ENCODE data around the gene TCP11.
"Not testable (repeated sequence)": the region's sequence is repeated elsewhere in the genome, so short reads cannot be mapped to it uniquely, and the experiment has no call there.

The TCP11 gene

DNA sequence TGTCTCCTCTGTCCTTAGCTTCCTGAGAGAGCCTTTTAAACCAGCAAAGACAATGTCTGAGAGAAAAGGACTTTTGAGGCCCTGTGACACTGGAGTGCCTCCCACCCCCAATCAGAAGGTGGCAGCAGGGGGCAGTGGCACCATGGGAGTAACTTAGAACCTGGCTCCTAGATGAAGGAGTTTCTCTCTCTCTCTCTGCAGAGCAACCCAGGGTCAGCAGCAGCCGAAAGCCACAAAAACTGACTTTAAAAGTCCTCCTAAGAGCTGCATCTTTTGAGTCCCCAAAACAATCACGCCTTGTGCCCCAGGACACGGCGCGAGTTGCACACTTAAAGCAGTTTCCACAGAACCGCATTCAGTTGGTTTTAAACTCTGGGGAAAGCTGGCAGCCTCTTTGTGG, 5.3 kb upstream of the TCP11 start:
- no peak for DNase-seq (ENCODE audit: low read depth in 3 of 3)

DNA sequence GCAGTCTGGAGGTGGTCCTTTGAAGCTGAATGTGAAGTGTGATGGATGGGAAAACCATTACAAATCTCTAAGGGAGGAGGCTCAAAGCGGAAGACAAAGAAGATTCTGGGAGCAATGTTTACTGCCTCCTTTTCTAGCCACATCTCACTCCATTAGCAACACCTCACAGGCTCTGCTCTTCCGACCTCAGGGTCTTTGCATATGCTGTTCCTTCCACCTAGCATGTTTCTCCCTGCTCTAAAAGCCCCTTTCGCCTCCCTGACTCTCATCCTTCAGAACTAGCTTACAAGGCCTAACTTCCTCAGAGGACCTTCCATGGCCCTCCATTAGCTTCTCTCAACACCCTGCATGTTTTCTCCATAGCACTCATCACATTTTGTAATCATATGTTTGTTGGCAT, 4.6 kb upstream of the TCP11 start:
- DNase-seq (ENCODE audit: low read depth in 3 of 3): no peak

GRCh38 chr6:35142588-35143569, 1.7 kb upstream of the TCP11 start:
- no peak for DNase-seq (ENCODE audit: low read depth in 3 of 3)

GRCh38 chr6:35140639-35141006, 516 bp downstream of the TCP11 start:
- DNase-seq (ENCODE audit: low read depth in 3 of 3): no peak

DNA sequence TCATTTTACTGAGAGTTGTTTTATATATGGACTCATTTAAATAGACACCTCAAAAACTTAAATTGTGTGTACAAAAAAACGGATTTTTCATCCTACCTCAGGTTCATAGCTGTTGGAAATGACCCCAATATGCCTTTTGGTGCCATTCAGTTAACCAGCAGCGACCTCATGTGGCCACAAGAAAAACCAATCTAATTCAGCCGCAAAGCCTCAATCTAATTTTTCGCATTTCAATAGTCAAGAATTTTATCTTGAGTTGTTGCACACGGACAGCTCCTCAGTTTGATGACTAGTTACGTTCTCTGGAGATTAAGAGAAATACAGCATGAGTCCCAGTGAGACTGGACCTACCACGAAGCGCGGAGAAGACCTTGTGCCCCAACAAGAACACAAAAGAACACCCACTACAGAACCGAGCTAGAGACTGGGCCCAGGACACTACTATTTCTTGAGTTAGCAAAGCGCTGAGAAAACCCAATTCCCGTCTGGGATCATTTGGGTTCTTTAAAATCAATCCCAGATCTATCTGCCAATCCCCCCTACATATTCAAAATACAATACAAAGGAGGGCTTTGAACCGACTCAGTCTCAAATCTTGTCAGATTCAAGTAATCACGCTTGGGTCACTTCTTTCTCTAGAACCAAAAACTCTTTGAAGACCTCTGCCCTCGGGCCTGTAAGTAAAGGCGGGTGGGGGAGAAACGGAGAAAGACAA, 1.1 kb downstream of the TCP11 start:
- DNase-seq (ENCODE audit: low read depth in 3 of 3): peak in 1 of 3 donors; percentile 33

DNA sequence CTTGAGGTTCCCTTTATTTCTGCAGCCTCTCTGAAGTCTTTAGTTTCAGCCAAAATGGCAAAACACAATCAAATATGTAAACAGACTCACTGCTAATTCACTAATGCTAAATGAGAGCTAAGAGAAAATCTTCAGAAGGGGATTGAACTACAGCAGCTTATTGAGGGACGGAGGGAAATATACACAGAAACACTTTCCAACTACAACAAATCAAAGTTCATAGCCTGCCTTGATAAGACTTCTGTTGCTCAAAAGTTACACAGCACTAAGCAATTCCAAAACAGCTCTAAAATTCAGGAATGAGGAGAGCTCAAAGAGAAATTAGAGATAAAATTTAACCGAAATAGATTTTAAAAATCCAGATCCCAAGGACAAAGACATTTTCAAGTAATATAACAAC, 1.7 kb downstream of the TCP11 start:
- DNase-seq (ENCODE audit: low read depth in 3 of 3): no peak

GRCh38 chr6:35138191-35138590, 2.9 kb downstream of the TCP11 start:
- not testable (repeated sequence) for DNase-seq (ENCODE audit: low read depth in 3 of 3)

GRCh38 chr6:35136185-35136584, 5.0 kb downstream of the TCP11 start:
- no peak for DNase-seq (ENCODE audit: low read depth in 3 of 3)

- DNase-seq (ENCODE audit: low read depth in 3 of 3): no peak
Observed at GRCh38 chr6:35128496-35128895, 12.6 kb downstream of the TCP11 start.

DNA sequence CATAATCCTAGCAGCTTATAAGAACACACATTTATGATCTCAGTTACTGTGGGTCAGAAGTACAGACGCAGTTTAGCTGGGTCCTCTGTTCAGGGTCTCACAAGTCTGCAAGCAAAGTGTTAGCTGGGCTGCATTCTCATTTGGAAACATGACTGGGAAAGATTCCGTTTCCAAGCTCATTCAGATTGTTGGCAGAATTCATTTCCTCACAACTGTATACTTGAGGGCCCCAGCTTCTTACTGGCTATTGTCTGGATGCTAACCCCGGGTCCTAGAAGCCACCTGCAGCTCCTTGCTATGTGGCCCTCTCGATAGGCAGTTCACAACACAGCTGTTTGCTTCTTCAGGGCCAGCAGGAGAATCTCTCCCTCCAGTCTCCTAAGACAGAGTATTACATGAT, 13.1 kb downstream of the TCP11 start:
- DNase-seq (ENCODE audit: low read depth in 3 of 3): no peak

- no peak for DNase-seq (ENCODE audit: low read depth in 3 of 3)
Observed at GRCh38 chr6:35124356-35124755, 16.8 kb downstream of the TCP11 start.

GRCh38 chr6:35120746-35121145, 20.4 kb downstream of the TCP11 start:
- no peak for DNase-seq (ENCODE audit: low read depth in 3 of 3)

DNA sequence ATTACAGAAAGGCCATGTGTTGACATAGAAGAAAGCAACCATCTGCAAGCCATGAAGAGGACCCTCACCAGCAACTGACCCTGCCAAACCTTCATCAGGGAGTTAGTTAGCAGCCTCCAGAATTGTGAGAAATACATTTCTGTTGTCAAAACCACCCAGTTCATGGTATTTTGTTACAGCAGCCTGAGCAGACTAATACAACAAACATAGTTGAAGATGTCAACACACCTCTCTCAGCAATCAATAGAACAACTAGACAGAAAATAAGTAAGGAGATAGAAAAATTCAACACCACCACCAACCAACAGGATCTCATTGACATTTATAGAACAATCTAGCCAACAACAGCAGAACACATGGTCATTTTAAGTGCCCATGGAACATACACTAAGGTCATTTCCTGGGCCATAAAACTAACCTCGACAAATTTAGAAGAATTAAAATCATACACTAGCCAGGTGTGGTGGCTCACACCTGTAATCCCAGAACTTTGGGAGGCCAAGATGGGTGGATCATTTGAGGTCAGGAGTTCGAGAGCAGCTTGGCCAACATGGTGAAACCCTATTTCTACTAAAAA, 32.7 kb downstream of the TCP11 start:
- DNase-seq (ENCODE audit: low read depth in 3 of 3): no peak

DNA sequence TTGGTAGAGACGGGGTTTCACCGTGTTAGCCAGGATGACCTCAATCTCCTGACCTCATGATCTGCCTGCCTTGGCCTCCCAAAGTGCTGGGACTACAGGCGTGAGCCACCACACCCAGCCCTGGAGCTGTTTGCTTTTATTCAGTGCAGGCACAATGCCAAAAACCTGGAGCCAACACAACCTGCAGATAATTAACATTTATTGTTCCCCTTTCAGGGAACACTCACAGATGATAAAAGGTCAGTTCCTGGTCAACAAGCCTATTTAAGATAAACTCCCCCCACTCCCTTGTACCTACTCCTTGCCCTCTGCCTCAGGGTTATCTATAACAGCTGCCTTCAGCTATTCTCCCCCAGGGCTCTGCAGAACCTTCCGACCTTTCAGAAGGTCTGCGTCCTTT, 33.4 kb downstream of the TCP11 start:
- not testable (repeated sequence) for DNase-seq (ENCODE audit: low read depth in 3 of 3)

GRCh38 chr6:35107208-35107607, 33.9 kb downstream of the TCP11 start:
- peak in 1 of 3 donors; percentile 7 for DNase-seq (ENCODE audit: low read depth in 3 of 3)

DNA sequence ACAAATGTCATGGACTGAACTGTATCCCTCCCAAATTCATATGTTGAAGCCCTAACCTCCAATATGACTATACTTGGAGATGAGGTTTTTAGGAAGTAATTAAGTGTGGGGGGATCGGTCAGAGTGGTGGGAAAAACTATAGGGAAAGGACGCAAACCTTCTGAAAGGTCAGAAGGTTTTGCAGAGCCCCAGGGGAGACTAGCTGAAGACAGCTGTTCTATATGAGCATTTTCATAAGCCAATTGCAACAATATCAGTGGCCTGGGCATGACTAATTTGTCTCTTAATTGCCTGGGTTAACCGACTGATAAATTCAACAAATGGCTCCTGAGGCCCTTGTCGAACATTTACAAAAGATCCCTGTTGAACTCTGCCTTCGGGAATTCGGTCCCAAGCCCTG, 35.1 kb downstream of the TCP11 start:
- DNase-seq (ENCODE audit: low read depth in 3 of 3): not testable (repeated sequence)

DNA sequence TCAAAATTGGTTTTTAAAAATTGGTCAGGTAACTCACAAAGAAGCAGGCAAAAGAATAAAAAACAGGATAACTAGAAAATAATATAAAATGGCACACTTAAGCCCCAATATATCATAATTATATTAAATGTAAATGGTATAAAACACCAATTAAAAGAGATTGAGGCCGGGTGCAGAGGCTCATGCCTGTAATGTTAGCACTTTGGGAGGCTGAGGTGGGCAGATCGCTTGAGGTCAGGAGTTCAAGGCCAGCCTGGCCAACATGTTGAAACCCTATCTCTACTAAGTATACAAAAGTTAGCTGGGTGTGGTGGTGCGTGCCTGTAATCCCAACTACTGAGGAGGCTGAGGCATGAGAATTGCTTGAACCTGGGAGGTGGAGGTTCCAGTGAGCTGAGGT, 36.1 kb downstream of the TCP11 start:
- no peak for DNase-seq (ENCODE audit: low read depth in 3 of 3)

- DNase-seq (ENCODE audit: low read depth in 3 of 3): no peak
Observed at GRCh38 chr6:35099116-35099515, 42.0 kb downstream of the TCP11 start.

GRCh38 chr6:35096129-35096862, 44.8 kb downstream of the TCP11 start:
- no peak for DNase-seq (ENCODE audit: low read depth in 3 of 3)

GRCh38 chr6:35094183-35094582, 47.0 kb downstream of the TCP11 start:
- no peak for DNase-seq (ENCODE audit: low read depth in 3 of 3)

DNA sequence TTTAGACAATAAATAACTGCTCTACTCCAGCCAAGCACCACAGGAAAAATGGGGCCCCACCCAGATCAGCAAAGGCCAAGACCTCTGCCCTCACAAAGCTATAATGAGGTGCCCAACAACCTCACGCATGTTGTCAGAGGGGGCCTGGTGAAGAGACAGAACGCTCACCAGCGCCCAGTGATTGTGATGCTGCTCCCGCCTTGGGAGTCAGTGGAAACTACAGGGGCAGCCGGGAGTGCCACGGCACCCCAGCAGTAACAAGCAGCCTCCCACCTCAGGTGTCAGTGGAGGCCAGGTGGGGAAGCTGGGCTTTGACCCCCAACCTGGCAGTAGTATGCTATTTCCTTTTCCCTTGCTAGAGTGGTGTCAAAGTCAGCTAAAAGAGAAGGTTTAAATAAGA, 47.4 kb downstream of the TCP11 start:
- no peak for DNase-seq (ENCODE audit: low read depth in 3 of 3)

- no peak for DNase-seq (ENCODE audit: low read depth in 3 of 3)
Observed at GRCh38 chr6:35093118-35093445, 48.1 kb downstream of the TCP11 start.
